Ascending aorta (tissue), 2 donors: Measurements from ENCODE around the gene PEX3. TPM values are rescaled to one million over a fixed set of nuclear protein-coding genes. Genes with fewer than 3 reads are reported as not detected.
"Not testable (repeated sequence)": the region's sequence is repeated elsewhere in the genome, so short reads cannot be mapped to it uniquely, and the experiment has no call there.

Experiments
- DNase-seq, 2 donors: peaks; one replicate each; pipeline ENCODE4 v3.0.0-alpha.2; 2019; ENCODE audit warnings: low spot score in 2 of 2
- H3K27ac ChIP-seq, 2 donors: fragments of 200-600 bp; sonication (generic); one replicate each; pipeline ENCODE4 v1.5.1; 2016 to 2017; ENCODE audit warnings: mild to moderate bottlenecking in 1 of 2
- H3K27me3 ChIP-seq: fragments of 200-600 bp; sonication (generic); one replicate; pipeline ENCODE4 v1.5.1; 2017
- H3K36me3 ChIP-seq, 2 donors: fragments of 200-600 bp; sonication (generic); one replicate each; pipeline ENCODE4 v1.5.1; 2016
- H3K4me1 ChIP-seq, 2 donors: fragments of 200-600 bp; sonication (generic); one replicate each; pipeline ENCODE4 v1.5.1; 2016 to 2017; ENCODE audit warnings: mild to moderate bottlenecking in 1 of 2
- H3K4me3 ChIP-seq, 2 donors: fragments of 200-600 bp; sonication (generic); one replicate each; pipeline ENCODE4 v1.5.1; 2016 to 2017; ENCODE audit warnings: mild to moderate bottlenecking in 1 of 2
- H3K9me3 ChIP-seq, 2 donors: fragments of 200-600 bp; sonication (generic); one replicate each; pipeline ENCODE4 v1.5.1; 2016
- CTCF ChIP-seq, 3 experiments: fragments of 200-600 bp in 2 of 3; fragments of 450-650 bp in 1 of 3; sonication (generic) in 2 of 3; IDR thresholded peaks; one replicate each; pipeline ENCODE4 v1.5.1; 2016 to 2019; ENCODE audit warnings: antibody characterized with exemption in 3 of 3, mild to moderate bottlenecking in 1 of 3, moderate library complexity in 1 of 3
- intact Hi-C: fragments of 100-400 bp; cut with DNase I; formaldehyde crosslinking; loops from one replicate; pipeline ENCODE4 v1.15.1; 2023
- total RNA-seq: library from RNA; depleted of rRNA; stranded (reverse); fragments of >200 nt; gene quantifications from one replicate; pipeline ENCODE4 v1.1.0, GENCODE V29; 2016

Gene PEX3
- total RNA-seq, 1 donor from 2014 or later, result 0.96 TPM

GRCh38 chr6:143431226-143431625 is 19.4 kb upstream of the PEX3 start:
- Histone ChIP-seq H3K36me3 (peaks cover 0 to 4% of the 10 kb centered on the region in 2 donors), H3K27ac (no peak overlapping the region), H3K4me3 (no peak overlapping the region), H3K4me1 (peaks cover 0 to 3% of the 10 kb centered on the region in 2 donors), H3K27me3 (no peaks in the 10 kb centered on the region), H3K9me3 (no peaks in the 10 kb centered on the region)
- DNase-seq, result no peak
- no peak for TF ChIP-seq CTCF (IDR thresholded peaks at IDR 0.05)
- intact Hi-C loops, result no loop called here

GRCh38 chr6:143432588-143432987 is 18.0 kb upstream of the PEX3 start:
- peaks cover 0 to 4% of the 10 kb centered on the region in 2 donors for H3K36me3 ChIP-seq
- H3K27ac ChIP-seq, result no peak overlapping the region
- no peak for TF ChIP-seq CTCF (IDR thresholded peaks at IDR 0.05)
- intact Hi-C loops, result no loop called here
- no peak for DNase-seq
- H3K27me3 ChIP-seq, result no peaks in the 10 kb centered on the region
- no peak overlapping the region for H3K4me3 ChIP-seq
- no peaks in the 10 kb centered on the region for H3K9me3 ChIP-seq
- no peaks in the 10 kb centered on the region for H3K4me1 ChIP-seq

- no peak for DNase-seq
- no peaks in the 10 kb centered on the region for H3K4me1 ChIP-seq
- H3K9me3 ChIP-seq, result no peaks in the 10 kb centered on the region
- H3K4me3 ChIP-seq, result no peak overlapping the region
- no peak overlapping the region for H3K27ac ChIP-seq
- no peak for TF ChIP-seq CTCF (IDR thresholded peaks at IDR 0.05)
- H3K27me3 ChIP-seq, result no peaks in the 10 kb centered on the region
- intact Hi-C loops, result no loop called here
- H3K36me3 ChIP-seq, result no peaks in the 10 kb centered on the region
Measured at GRCh38 chr6:143441010-143441409, 9.6 kb upstream of the PEX3 start.

GRCh38 chr6:143441680-143442545 is 8.7 kb upstream of the PEX3 start:
- intact Hi-C loops, result no loop called here
- Histone ChIP-seq H3K9me3 (no peaks in the 10 kb centered on the region), H3K27ac (no peak overlapping the region), H3K27me3 (no peaks in the 10 kb centered on the region), H3K4me1 (no peaks in the 10 kb centered on the region), H3K36me3 (no peaks in the 10 kb centered on the region), H3K4me3 (no peak overlapping the region)
- TF ChIP-seq CTCF (IDR thresholded peaks at IDR 0.05), result no peak
- DNase-seq, result no peak

- no peak overlapping the region for H3K27ac ChIP-seq
- no peak for TF ChIP-seq CTCF (IDR thresholded peaks at IDR 0.05)
- H3K4me1 ChIP-seq, result no peaks in the 10 kb centered on the region
- no peaks in the 10 kb centered on the region for H3K36me3 ChIP-seq
- no peaks in the 10 kb centered on the region for H3K27me3 ChIP-seq
- intact Hi-C loops, result no loop called here
- H3K9me3 ChIP-seq, result no peaks in the 10 kb centered on the region
- DNase-seq, result no peak
- H3K4me3 ChIP-seq, result no peak overlapping the region
Measured at GRCh38 chr6:143443096-143443495, 7.5 kb upstream of the PEX3 start.

- not testable (repeated sequence) for DNase-seq, H3K9me3 ChIP-seq, H3K4me3 ChIP-seq, H3K27me3 ChIP-seq, H3K4me1 ChIP-seq, H3K36me3 ChIP-seq, H3K27ac ChIP-seq
- intact Hi-C loops, result loop anchor here (5.0 kb wide), 1 partner anchor 209 kb away; no protein-coding TSS in a partner anchor
Measured at GRCh38 chr6:143447865-143448264, 2.7 kb upstream of the PEX3 start.
